Heart right ventricle (tissue), 16 donors: ENCODE measurements around the gene MX2. TPM values are rescaled to one million over a fixed set of nuclear protein-coding genes. Genes with fewer than 3 reads are reported as not detected.

Experiments
- ATAC-seq, 8 donors: fragments of 200-7000 bp; cut with Tn5 transposase; one replicate each; pipeline ENCODE4 v1.9.1; 2020; ENCODE audit warnings: mild to moderate bottlenecking in 8 of 8, moderate library complexity in 8 of 8, moderate number of reproducible peaks in 1 of 8
- DNase-seq, 2 donors: peaks; one replicate each; pipeline ENCODE4 v3.0.0-alpha.2; 2020
- H3K27ac ChIP-seq, 10 donors: fragments of 200-600 bp; sonication (generic) in 2 of 10; one replicate each; pipeline versions ENCODE4 v1.5.0 to v1.8.0; 2020 to 2022; ENCODE audit warnings: mild to moderate bottlenecking in 3 of 10
- H3K27me3 ChIP-seq, 7 donors: fragments of 200-600 bp; one replicate each; pipeline ENCODE4 v1.8.0; 2021 to 2022; ENCODE audit warnings: mild to moderate bottlenecking in 2 of 7
- H3K36me3 ChIP-seq, 9 donors: fragments of 200-600 bp; sonication (generic) in 1 of 9; one replicate each; pipeline versions ENCODE4 v1.5.0 to v1.8.0; 2020 to 2022; ENCODE audit warnings: mild to moderate bottlenecking in 2 of 9
- H3K4me1 ChIP-seq, 9 donors: fragments of 200-600 bp; sonication (generic) in 1 of 9; one replicate each; pipeline versions ENCODE4 v1.5.0 to v1.8.0; 2020 to 2022; ENCODE audit warnings: mild to moderate bottlenecking in 4 of 9
- H3K4me3 ChIP-seq, 10 donors: fragments of 200-600 bp; sonication (generic) in 2 of 10; one replicate each; pipeline versions ENCODE4 v1.5.0 to v1.8.0; 2020 to 2022; ENCODE audit warnings: mild to moderate bottlenecking in 7 of 10, moderate library complexity in 2 of 10
- H3K9me3 ChIP-seq, 11 donors: fragments of 200-600 bp in 10 of 11; sonication (generic) in 2 of 11; one replicate each; pipeline versions ENCODE4 v1.5.0 to v1.8.0; 2013 to 2022; ENCODE audit warnings: mild to moderate bottlenecking in 2 of 11, control low read depth in 1 of 11, moderate library complexity in 1 of 11
- WGBS, 2 donors: extraction: QIAGEN DNeasy Blood & Tissue Kit; methylation state at CpG; one replicate each; pipeline ENCODE4 v1.1.7; 2013; ENCODE audit warnings: inconsistent platforms in 1 of 2; 5-methylcytosine and 5-hydroxymethylcytosine counted together
- intact Hi-C, 10 donors: fragments of 100-400 bp; cut with DNase I; formaldehyde crosslinking; loops; one replicate each; pipeline versions ENCODE4 v1.11.1 to v1.14.2; 2022
- polyA plus RNA-seq, 2 donors: library from polyadenylated mRNA; stranded (reverse); fragments of 200-250 nt; gene quantifications; one replicate each; pipeline ENCODE4 v1.2.3, GENCODE V29; 2013
- total RNA-seq, 10 donors: library from RNA; stranded (reverse); fragmentation: NEBNext Ultra II Directional in 3 of 10; extraction: Animal tissue kit (Norgen Biotek cat#: 25700) in 3 of 10; gene quantifications; one replicate each; pipeline versions ENCODE4 v1.2.1 to v1.2.4, GENCODE V29; 2021 to 2023
- TF ChIP-seq, protein P1 (sequence below), 9 donors: fragments of 200-600 bp; sonication (generic) in 2 of 9; IDR thresholded peaks; one replicate each; pipeline versions ENCODE4 v1.5.0 to v1.8.0; 2021 to 2022; ENCODE audit warnings: antibody characterized with exemption in 9 of 9, mild to moderate bottlenecking in 5 of 9, moderate library complexity in 1 of 9
- donor health status: Arrhythmogenic right ventricular cardiomyopathy.
- donor health status: ischemic (EF 13 %, LVEDD 7.1; RV severe dilation, severe dysfunction).
- donor health status: healthy with polysubstance abuse.
- donor health status: DM: no; HTN: yes; CAD: no.
- donor health status: DM: no; HTN: no; CAD: no.
- donor health status: ischemic (EF 25% LVEDD 6.9; RV normal size, moderate dysfunction).
- donor health status: ischemic (EF 25% LVEDD 5.7; RV mildly dilated, moderate dysfunction).
- donor health status: healthy.
- donor health status: DM: yes; HTN: yes; CAD: no.
- donor health status: Ischemic cardiomyopathy.
- donor health status: ischemic (EF 35%, LVEDD 5.7; RV mildly dilated, moderate dysfunction).
- donor health status: nonischemic (EF 11% LVEDD 7.7; RV severe dilation, severe dysfunction).
- donor health status: DM: yes; HTN: yes; CAD: no.
- donor health status: PGD.
- donor health status: ischemic (EF 29% LVEDD 5.4; RV normal size, mild dysfunction).
- donor health status: nonischemic (EF 23%, LVEDD 6.1; RV moderate dilation, normal function).

The MX2 gene
- total and polyA plus RNA-seq, 12 donors = 3.0 to 22.9 (median 6.6) TPM

DNA sequence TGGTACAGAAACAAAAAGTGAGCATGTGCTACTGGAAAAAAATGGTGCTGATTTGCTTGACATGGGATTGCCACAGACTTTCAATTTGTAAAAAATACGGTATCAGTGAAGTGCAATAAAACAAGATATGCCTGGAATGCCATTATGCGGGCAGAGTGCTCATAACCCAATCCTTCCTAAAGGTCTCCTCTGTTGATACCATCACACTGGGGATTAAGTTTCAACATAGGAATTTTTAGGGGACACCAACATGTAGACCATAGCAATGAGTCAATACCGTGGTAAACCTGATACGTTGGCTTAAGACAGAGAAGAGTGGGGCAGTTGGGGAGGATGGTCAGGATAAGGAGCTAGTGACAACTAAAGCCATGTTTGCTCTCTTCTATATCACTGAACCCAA, 84.8 kb downstream of the MX2 start:
- Histone ChIP-seq H3K27ac (no peak overlapping the region), H3K4me3 (no peak overlapping the region), H3K4me1 (no peaks in the 10 kb centered on the region), H3K36me3 (peaks cover 0 to 100% (median 29%) of the 10 kb centered on the region in 9 donors), H3K27me3 (no peaks in the 10 kb centered on the region), H3K9me3 (no peaks in the 10 kb centered on the region)
- no peak for DNase-seq
- 73 to 98% methylated on average over 4 of the region's 4 CpGs for WGBS, 2 donors
- intact Hi-C loops = loop anchor here in 1 of 10 donors (5.0 kb wide), 1 partner anchor 159 kb away; no protein-coding TSS in a partner anchor
- TF ChIP-seq, protein P1, sequence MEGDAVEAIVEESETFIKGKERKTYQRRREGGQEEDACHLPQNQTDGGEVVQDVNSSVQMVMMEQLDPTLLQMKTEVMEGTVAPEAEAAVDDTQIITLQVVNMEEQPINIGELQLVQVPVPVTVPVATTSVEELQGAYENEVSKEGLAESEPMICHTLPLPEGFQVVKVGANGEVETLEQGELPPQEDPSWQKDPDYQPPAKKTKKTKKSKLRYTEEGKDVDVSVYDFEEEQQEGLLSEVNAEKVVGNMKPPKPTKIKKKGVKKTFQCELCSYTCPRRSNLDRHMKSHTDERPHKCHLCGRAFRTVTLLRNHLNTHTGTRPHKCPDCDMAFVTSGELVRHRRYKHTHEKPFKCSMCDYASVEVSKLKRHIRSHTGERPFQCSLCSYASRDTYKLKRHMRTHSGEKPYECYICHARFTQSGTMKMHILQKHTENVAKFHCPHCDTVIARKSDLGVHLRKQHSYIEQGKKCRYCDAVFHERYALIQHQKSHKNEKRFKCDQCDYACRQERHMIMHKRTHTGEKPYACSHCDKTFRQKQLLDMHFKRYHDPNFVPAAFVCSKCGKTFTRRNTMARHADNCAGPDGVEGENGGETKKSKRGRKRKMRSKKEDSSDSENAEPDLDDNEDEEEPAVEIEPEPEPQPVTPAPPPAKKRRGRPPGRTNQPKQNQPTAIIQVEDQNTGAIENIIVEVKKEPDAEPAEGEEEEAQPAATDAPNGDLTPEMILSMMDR (IDR thresholded peaks at IDR 0.05) = no peak
- no peak for ATAC-seq

DNA sequence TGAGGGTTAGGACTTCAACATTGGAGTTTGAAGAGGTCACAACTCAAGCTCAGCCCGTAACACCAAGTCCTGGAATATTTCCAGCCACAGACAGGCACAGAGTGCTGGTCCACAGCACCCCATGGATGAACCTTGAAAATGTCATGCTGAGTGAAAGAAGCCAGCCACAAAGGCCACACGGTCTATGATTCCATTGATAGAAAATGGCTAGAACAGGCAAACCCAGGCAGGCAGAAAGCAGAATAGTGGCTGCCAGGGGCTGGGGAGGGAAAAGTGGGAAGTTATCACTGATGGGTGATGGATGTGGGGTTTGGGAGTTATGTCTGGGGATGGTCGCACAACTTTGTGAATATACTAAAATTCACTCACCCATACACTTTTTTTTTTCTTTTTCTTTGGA, 85.5 kb downstream of the MX2 start:
- Histone ChIP-seq H3K27ac (no peak overlapping the region), H3K27me3 (no peaks in the 10 kb centered on the region), H3K36me3 (peaks cover 0 to 100% (median 31%) of the 10 kb centered on the region in 9 donors), H3K4me1 (no peaks in the 10 kb centered on the region), H3K4me3 (no peak overlapping the region), H3K9me3 (no peaks in the 10 kb centered on the region)
- no peak for ATAC-seq
- TF ChIP-seq, protein P1 (IDR thresholded peaks at IDR 0.05) = no peak
- WGBS, 2 donors = 93 to 95% methylated on average over 3 of the region's 3 CpGs
- no peak for DNase-seq
- intact Hi-C loops = loop anchor here in 1 of 10 donors (5.0 kb wide), 1 partner anchor 160 kb away; no protein-coding TSS in a partner anchor

DNA sequence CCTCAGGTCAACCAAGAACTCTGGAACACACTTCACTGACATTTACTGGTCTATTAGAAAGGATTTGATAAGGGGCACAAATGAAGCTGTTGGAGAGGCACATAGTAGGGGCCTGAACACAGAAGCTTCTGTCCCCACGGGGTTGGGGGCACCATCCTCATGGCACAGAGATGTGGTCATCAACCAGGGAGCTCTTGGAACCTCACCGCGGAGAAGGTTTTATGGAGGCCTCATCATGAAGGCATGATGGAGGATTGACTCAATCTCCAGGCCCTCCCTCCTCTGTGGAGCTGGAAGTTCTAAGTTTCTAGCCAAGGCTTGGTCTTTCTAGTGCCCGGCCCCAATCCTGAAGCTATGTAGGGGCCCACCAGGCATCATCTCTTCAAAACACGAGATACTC, 87.8 kb downstream of the MX2 start:
- H3K27ac ChIP-seq = no peak overlapping the region
- peaks cover 0 to 100% (median 26%) of the 10 kb centered on the region in 9 donors for H3K36me3 ChIP-seq
- TF ChIP-seq, protein P1 (IDR thresholded peaks at IDR 0.05) = no peak
- WGBS, 2 donors = 74 to 88% methylated on average over 5 of the region's 5 CpGs
- no peaks in the 10 kb centered on the region for H3K27me3 ChIP-seq
- H3K4me1 ChIP-seq = no peaks in the 10 kb centered on the region
- no peak for ATAC-seq
- DNase-seq = no peak
- intact Hi-C loops = loop anchor here in 1 of 10 donors (5.0 kb wide), 1 partner anchor 162 kb away; no protein-coding TSS in a partner anchor
- H3K4me3 ChIP-seq = no peak overlapping the region
- no peaks in the 10 kb centered on the region for H3K9me3 ChIP-seq

DNA sequence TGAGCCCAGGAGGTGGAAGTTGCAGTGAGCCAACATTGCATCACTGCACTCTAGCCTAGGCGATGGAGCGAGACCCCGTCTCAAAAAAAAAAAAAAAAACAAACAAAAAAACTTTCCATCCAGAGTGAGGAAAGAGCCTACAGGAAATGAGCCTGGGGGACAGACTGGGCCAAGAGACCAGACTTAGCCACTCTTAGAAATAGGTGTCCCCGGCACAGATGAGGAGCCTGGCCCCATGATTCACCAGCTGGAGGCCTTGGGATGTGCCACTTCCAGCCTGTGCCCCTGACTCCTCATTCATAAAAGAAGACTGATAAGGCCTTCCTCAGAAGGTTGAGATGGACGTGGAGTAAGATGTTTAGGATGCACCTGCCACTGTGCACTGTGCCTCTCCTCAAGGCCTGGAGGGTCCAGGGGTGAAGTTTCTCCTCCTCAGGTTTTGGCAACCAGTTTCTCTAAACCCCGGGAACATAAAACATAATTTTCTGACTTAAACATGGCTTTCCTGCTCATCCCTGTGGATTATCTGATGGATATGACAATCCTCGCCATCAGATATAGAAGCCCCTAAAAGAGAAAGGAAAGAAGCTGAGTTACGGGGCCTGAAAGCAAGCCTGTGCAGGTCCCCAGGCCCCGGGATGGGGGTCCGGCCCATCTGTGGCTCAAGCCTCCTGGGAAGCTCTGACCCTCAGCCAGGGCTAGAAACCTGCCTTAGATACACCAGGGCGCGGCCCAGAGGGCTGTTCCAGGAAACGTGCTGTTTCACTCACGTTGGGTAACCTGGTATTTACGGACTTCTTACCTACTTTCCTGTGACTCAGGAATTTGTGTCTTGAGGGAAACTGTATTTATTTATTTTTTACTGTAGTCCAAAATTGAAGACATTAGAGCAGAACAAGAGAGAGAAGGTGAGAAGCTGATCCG, 90.2 kb downstream of the MX2 start:
- intact Hi-C loops = no loop called here
- no peak overlapping the region for H3K4me3 ChIP-seq
- TF ChIP-seq, protein P1 (IDR thresholded peaks at IDR 0.05) = no peak
- H3K4me1 ChIP-seq = no peaks in the 10 kb centered on the region
- no peak overlapping the region for H3K27ac ChIP-seq
- no peaks in the 10 kb centered on the region for H3K27me3 ChIP-seq
- no peak for DNase-seq
- WGBS, 2 donors = 88 to 89% methylated on average over 16 of the region's 16 CpGs
- H3K9me3 ChIP-seq = no peaks in the 10 kb centered on the region
- H3K36me3 ChIP-seq = peaks cover 0 to 100% (median 24%) of the 10 kb centered on the region in 9 donors
- ATAC-seq = no peak
